Large intestine (tissue), 3 donors: Measurements from ENCODE around the gene ZNF763. TPM values are rescaled to one million over a fixed set of nuclear protein-coding genes. Genes with fewer than 3 reads are reported as not detected.
"Not testable (repeated sequence)": the region's sequence is repeated elsewhere in the genome, so short reads cannot be mapped to it uniquely, and the experiment has no call there.

Experiments
- DNase-seq, 2 donors: peaks; one replicate each; pipeline versions ENCODE4 v3.0.0 to v3.0.0-alpha.2; 2013
- H3K27ac ChIP-seq: one replicate; pipeline ENCODE4 v1.5.1; 2013; ENCODE audit warnings: low read length
- H3K27me3 ChIP-seq: 2 replicates; pipeline ENCODE4 v1.6.1; 2013; ENCODE audit warnings: low read length; ENCODE audit not compliant: control insufficient read depth, insufficient read depth
- H3K36me3 ChIP-seq: 2 replicates; pipeline ENCODE4 v1.6.1; 2013; ENCODE audit warnings: low read length; ENCODE audit not compliant: control insufficient read depth, insufficient read depth
- H3K4me1 ChIP-seq: one replicate; pipeline ENCODE4 v1.6.1; 2013; ENCODE audit warnings: low read length; ENCODE audit not compliant: control insufficient read depth, insufficient read depth
- H3K4me3 ChIP-seq: one replicate; pipeline ENCODE4 v1.5.1; 2013; ENCODE audit warnings: low read length
- H3K9me3 ChIP-seq: one replicate; pipeline ENCODE4 v1.6.1; 2013; ENCODE audit warnings: mild to moderate bottlenecking, low read depth, low read length, moderate library complexity; ENCODE audit not compliant: control insufficient read depth
- WGBS: methylation state at CpG from one replicate; pipeline ENCODE4 v1.1.5; 2013; ENCODE audit warnings: low lambda C conversion rate; ENCODE audit not compliant: insufficient coverage; 5-methylcytosine and 5-hydroxymethylcytosine counted together
- polyA plus RNA-seq: library from polyadenylated mRNA; unstranded; fragments of 120-200 nt; gene quantifications from one replicate; pipeline ENCODE4 v1.2.1, GENCODE V29; 2013

The ZNF763 gene
- polyA plus RNA-seq, 1 donor = 4.4 TPM

- H3K27ac ChIP-seq, DNase-seq, H3K4me3 ChIP-seq, H3K9me3 ChIP-seq, H3K4me1 ChIP-seq, H3K27me3 ChIP-seq, H3K36me3 ChIP-seq: not testable (repeated sequence)
- no CpG with 5 or more reads among the region's 4 CpGs for WGBS
Measured at GRCh38 chr19:11991921-11992320, 27.1 kb downstream of the ZNF763 start.

DNA sequence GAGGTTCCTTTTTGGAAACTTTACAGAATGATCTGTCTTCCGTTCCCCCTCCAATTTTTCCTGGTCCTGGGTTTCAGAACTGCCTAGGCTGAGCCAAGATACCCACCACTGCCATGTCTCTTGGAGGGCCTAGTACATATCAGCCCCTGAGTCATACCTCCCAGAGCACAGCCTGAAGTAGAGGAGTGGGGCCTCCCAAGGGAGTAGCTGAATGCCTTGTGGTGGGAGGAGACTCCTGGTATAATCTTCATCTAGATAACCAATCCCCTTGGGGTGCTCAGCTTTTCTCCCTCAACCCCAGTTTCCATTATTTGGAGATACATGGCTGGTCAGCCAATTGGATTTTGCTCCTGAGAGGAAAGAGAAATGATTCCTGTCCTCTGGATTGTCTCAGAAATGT lies 30.3 kb downstream of the ZNF763 start:
- no peak overlapping the region for H3K4me3 ChIP-seq
- H3K36me3 ChIP-seq = no peaks in the 10 kb centered on the region
- DNase-seq = no peak
- no CpG with 5 or more reads among the region's 1 CpG for WGBS
- H3K27me3 ChIP-seq = no peaks in the 10 kb centered on the region
- H3K9me3 ChIP-seq = no peaks in the 10 kb centered on the region
- H3K27ac ChIP-seq = no peak overlapping the region
- H3K4me1 ChIP-seq = no peaks in the 10 kb centered on the region

GRCh38 chr19:12000152-12000981 lies 35.5 kb downstream of the ZNF763 start:
- Histone ChIP-seq H3K36me3 (no peaks in the 10 kb centered on the region), H3K9me3 (no peaks in the 10 kb centered on the region), H3K4me1 (no peaks in the 10 kb centered on the region), H3K4me3 (no peak overlapping the region), H3K27ac (no peak overlapping the region), H3K27me3 (no peaks in the 10 kb centered on the region)
- no peak for DNase-seq
- whole genome bisulfite sequencing = 100% methylated on average over 1 of the region's 9 CpGs

DNA sequence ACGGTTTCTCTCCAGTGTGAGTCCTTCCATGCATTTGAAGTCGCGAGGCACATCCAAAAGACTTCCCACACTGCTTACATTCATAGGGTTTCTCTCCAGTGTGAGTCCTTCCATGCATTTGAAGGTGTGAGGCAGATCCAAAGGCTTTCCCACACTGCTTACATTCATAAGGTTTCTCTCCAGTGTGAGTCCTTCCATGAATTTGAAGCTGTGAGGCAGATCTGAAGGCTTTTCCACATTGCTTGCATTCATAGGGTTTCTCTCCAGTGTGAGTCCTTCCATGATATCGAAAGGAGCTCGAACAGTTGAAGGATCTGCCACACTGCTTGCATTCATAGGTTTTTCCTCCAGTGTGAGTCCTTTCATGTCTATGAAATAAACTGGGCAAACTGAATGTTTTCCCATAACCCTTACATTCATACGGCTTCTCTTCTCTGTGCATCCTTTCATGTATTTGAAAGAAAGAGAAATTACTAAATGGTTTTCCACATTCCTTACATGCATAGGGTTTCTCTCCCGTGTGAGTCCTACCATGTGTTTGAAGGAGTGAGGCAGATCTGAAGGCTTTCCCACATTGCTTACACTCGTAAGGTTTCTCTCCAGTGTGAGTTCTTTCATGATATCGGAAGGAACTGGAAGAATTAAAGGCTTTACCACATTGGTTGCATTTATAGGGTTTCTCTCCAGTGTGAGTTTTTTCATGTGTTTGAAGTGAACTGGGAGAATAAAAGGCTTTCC lies 50.3 kb downstream of the ZNF763 start:
- 100% methylated on average over 2 of the region's 9 CpGs for WGBS
- Histone ChIP-seq H3K4me3 (no peak overlapping the region), H3K36me3 (peaks cover 41% of the 10 kb centered on the region)

GRCh38 chr19:12015753-12016116 lies 50.9 kb downstream of the ZNF763 start:
- H3K9me3 ChIP-seq = peaks cover 68% of the 10 kb centered on the region

More for the DNA sequence above, 50.3 kb downstream of the ZNF763 start:
- Histone ChIP-seq H3K27me3 (no peaks in the 10 kb centered on the region), H3K27ac (no peak overlapping the region), H3K9me3 (peaks cover 65% of the 10 kb centered on the region), H3K4me1 (no peaks in the 10 kb centered on the region)
- no peak for DNase-seq

More at GRCh38 chr19:12015753-12016116, 50.9 kb downstream of the ZNF763 start:
- no peak for DNase-seq
- H3K4me1 ChIP-seq = no peaks in the 10 kb centered on the region
- H3K36me3 ChIP-seq = peaks cover 41% of the 10 kb centered on the region
- WGBS = no CpG with 5 or more reads among the region's 2 CpGs
- no peak overlapping the region for H3K4me3 ChIP-seq
- no peak overlapping the region for H3K27ac ChIP-seq
- H3K27me3 ChIP-seq = no peaks in the 10 kb centered on the region

Other genes starting within 250 kb of the ZNF763 start
- gene ZNF823, start 226.1 kb upstream of the ZNF763 start, polyA plus RNA-seq = 7.7 TPM
- gene ZNF441, start 198.0 kb upstream of the ZNF763 start, polyA plus RNA-seq = 7.4 TPM
- gene ZNF491, start 166.5 kb upstream of the ZNF763 start, polyA plus RNA-seq = 2.4 TPM
- 22.9 TPM for gene ZNF440, start 150.8 kb upstream of the ZNF763 start, polyA plus RNA-seq
- gene ZNF439, start 116.3 kb upstream of the ZNF763 start, polyA plus RNA-seq = 8.6 TPM
- 28.3 TPM for gene ZNF69, start 77.3 kb upstream of the ZNF763 start, polyA plus RNA-seq
- 22.7 TPM for gene ZNF700, start 39.9 kb upstream of the ZNF763 start, polyA plus RNA-seq
- gene ZNF433, start 70.6 kb downstream of the ZNF763 start, polyA plus RNA-seq = 6.4 TPM
- 0.57 TPM for gene ZNF878, start 87.9 kb downstream of the ZNF763 start, polyA plus RNA-seq
- gene ZNF844, start 99.7 kb downstream of the ZNF763 start, polyA plus RNA-seq = 12.5 TPM
- gene ZNF20, start 175.3 kb downstream of the ZNF763 start, polyA plus RNA-seq = 7.0 TPM
- 3.5 TPM for gene ZNF625, start 191.7 kb downstream of the ZNF763 start, polyA plus RNA-seq
- gene ZNF136, start 198.1 kb downstream of the ZNF763 start, polyA plus RNA-seq = 10.5 TPM